AML-193 (cell line): Measurements from ENCODE around the gene NHLRC4.

Experiments
- DNase-seq, 2 experiments: peaks; one replicate each; lab custom pipeline; 2025; lab: John Stamatoyannopoulos, UW

NHLRC4 gene

DNA sequence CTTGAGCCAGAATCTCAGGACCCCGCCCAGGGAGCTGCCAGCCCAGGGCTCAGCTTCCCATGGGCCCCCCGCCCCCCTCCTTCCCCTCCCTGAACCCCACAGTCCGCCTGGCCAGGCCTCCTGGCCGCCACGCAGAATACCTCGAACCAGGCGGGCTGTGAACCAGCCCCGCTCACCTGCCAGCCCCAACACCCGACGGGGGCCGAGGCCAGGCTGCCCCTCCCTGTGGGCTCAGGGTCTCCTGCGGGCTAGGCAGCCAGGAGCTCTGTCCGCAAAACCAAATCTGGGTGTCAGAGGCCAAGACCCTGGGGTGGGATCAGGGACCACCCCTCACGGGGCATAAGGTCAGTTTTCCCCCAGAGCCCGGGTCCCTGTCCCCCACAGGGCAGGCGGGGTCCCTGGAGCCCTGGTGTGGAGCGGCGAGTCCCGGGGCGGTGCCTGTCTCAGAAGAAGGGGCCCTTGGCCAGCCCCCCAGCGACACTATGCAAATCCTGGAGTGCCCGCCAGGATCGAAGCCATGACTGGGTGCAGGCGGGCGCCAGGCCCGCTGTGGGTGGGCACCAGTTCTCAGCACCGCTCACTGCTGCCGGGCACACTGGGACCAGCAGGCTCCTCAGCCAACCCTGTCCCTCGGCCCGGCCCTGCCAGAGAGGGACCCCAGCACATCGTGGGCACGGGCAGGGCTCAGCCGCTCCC is 13.1 kb upstream of the NHLRC4 start:
- no peak for DNase-seq

DNA sequence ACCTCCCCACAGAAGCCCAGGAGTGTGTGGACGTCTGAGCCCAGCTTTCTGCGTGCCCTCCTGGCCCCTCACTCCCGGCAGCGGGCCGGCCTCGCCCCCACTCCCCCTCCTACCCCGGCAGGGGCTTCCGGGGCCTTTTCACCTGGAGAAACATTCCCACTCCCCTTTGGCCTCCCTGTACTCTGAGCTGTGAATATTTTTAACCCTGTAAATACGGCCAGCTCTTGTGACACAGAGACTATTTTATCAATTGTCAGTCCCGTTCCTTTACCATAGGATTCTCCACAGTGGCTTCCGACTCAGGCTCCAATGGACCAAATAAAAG is 12.5 kb upstream of the NHLRC4 start:
- no peak for DNase-seq

DNA sequence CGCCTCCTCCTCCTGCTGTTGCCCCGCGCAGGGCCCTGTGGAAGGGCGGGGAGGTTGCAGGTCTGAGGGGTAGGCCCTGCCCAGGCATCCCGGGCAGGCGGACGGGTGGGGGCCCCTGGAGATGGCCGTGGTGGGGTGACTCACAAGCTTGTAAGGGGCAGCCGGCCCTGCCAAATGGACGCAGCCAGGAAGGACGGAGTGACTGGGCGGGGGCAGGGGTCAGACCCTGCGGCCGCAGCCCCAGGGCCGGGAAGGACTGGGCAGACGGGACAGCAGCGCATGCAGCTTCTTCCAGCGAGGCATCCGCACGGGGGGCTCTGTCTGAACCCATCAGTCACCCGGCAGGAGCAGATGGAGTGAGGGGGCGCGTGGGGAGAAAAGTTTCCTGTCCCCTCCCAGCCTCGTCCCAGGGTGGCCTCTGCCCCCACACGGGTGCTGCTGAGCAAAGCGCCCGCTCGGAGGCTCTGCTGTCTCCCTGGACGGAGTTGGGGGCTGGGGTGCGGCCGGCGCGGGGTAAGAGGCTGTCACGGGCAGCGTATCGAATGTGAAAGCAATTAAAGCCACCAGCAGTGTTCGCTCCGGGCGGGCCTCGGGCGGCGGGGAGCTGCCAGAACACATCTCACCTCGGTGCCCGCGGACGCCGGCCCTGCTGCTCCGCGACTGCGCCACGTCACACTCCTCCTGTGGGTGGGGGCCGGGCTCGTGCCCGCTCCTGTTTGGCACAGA is 12.0 kb upstream of the NHLRC4 start:
- no peak for DNase-seq

DNA sequence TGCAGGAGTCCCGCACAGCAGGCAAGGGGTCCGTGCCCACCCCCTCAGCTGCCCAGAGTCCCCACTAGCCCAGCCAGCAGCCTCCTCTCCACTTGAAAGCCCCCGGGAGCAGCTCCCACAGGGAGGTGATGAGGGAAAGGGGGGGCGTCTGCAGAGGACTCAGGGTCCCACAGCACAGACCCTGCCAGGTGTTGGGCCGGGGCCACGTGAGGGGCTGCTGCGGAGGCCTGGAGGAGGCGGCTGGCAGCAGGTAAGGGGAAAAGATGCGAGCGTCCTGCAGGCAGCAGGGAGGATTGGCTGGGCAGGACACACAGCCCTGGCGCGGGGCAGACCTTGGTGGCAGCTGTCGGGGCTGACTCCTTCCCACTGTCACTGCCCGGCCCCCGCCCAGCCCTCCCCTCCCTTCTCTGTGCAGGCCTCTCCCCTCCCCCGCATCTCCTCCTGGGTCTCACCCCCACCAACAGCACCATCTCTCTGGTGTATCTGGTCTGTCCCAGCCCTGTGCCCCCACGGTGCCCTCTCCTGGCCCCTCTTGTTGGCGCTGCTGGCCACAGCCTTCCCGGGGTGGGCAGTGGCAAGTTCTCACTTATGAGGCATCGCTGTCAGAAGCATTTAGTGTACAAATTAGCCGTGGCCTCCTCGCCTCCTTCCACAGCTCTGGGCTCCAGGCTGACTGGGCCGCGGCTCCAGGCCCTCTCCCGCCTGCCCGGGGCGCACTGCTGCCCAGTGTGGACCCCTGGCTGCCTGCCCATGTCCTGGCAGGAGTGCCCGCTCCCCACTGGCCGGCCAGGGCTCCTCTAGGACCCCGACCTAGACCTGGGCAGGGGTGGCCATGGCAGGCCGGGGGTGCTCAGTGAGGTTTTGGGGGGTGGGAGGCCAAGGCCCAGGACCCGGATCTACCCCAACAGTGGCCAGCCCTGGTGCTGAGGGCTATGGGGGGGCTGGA is 11.0 kb upstream of the NHLRC4 start:
- no peak for DNase-seq

DNA sequence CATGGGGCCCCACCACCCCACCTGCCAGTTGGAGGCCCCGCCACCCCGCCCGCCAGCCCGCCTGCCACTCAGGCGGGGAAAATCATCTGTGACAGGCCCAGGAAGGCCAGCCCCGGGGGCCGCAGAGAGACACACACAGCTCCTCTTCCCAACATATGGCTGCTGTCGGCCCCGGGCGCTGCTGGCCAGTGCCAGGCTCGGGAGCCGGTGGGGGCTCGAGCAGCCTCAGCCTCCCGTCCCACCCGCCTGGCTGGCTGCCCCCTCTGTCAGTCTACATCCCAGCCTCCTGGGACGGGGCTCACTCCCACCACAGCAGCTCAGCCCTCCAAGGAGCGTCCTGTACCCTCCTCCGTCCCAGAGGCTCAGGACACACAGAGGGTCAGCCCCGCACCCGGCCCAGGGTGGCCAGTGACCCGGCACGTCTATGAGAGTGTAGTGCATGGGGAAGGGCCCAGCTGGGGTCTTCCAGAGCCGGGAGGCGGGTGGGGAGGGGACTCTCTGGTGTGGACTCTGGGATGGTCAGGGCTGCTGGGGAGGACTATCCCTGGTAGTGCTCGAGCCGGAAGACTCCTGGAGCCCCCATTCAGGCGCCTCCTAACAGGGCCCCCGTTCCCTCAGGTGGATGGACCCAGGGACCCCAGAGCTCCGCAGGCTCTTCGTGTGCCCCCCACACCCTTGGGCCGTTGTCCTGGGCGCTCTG is 10.2 kb upstream of the NHLRC4 start:
- DNase-seq, result no peak

DNA sequence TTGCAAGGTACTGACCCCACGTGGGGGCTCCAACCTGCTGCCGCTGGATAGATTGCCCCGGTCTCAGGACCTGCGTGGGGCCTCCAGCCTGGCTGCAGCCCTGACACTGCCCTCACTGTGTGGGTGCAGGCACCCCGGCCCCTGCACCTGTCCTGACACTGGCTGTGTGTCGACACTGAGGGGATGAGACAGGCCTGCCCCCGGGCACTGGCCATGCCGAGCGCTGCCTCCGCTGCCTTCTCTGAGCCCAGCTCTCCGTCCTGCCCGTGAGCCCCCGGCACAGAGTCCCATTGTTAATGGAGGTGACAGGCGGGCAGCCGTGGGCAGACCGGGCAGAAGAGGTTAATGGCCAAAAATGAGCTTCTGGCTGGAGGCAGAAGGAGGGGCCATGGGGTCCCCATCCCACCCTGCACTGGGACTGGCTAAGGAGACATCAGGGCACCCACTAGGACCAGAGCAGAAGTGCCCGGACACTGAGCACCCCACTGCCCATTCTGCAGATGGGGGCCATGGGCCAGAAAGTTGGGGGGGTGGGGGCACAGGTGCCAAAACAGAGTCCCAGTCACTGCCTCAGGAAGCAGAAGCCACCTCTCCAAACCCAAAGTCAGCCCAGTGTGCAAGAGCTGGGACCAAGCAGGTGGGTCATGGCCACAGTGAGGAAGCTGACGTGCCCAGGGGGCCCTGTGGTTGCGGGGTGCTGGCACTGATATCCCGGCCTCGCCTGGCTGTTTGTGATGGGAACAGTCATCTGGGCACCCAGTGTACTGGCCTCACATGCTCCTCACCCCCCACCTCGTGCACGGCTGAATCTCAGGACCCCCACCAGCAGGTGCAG is 9.1 kb upstream of the NHLRC4 start:
- DNase-seq, result no peak

DNA sequence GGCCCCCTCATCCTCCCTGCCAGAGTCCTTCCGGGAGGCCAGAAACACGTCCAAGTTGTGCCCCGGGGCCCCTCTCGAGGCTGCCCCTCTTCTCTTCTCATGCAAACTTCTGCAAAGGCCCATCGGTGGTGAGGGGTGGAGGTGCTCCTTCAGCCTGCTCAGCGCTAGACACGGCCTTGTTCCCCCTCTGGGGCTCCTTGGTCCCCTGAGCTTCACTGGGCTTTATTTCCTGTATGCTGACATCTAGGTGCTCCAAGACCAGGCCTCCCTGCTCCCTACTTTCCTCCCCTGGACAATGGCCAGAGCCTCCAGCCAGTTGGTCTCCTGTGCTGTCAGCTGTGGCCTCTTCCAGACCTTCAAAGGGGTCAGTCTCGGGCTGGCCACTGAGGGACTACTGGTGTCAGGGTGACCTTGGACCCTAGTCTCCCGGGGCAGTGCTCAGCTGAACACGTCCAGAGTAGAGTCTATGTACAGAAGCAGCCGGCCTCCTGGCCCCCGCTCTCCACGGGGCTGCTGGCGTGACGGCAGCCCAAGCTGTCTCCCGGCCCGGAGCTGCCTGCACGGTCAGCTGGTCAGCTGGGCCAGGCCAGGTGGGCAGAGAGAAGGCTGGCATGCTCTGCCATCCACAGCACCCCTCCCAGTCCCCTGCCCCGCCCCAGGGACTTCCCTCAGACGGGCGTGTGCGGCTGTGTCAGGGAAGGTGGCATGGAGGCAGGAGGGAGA is 8.3 kb upstream of the NHLRC4 start:
- no peak for DNase-seq

DNA sequence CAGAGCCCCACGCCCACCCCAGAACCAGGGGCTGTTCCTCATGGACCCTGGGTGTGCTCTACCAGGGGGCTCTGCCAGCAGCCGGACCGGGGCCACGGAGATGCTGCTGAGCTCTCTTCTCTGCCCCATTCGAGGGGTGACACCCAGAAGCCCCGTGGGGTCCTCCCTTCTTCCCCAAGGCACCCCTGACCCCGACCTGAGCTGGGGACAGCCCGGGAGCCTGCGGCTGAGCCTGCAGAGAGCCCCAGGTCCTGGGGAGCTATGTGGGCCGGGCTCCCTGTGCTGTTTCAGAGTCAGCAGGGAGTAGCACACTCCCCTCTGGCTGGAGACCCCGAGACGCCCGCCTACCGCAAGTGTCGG is 7.8 kb upstream of the NHLRC4 start:
- DNase-seq, result no peak

DNA sequence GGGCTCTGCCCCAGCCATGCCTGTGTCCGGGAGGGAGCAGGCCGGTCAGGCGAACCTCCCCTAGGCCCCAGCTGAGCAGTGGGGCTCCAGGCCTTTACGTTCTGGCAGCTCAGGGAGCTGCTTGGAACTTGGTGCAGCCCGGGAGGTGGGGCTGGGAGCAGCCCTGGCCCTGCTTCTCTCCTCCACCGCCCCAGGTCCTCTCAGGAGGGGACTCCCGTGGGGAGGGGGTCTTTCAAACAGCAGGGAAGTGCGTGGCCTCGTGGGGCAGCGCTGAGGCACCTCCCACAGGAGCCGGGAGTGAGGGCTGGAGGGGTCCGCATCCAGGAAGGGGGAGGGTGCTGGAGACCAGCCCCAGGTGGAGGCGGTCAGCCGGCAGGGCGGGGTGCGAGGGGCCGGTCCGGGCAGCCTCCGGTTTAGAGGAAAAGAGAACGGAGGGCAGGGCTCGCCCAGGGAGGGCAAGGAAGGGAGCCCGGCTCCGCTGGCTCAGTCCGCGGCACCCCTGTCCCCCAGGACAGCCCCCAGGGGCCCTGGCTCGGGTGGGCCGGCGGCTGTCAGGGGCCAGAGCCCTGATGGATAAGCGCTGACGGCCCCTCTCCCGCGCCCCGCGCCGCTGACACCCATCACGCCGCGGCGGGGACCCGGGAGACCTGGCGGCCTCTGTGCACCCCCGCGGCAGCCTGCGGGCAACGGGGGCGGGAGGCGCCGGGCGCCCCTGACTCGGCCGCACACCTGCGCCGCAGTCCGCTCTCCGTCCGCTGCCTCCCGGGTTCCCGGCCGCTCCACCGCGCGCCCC is 7.2 kb upstream of the NHLRC4 start:
- DNase-seq, result no peak

DNA sequence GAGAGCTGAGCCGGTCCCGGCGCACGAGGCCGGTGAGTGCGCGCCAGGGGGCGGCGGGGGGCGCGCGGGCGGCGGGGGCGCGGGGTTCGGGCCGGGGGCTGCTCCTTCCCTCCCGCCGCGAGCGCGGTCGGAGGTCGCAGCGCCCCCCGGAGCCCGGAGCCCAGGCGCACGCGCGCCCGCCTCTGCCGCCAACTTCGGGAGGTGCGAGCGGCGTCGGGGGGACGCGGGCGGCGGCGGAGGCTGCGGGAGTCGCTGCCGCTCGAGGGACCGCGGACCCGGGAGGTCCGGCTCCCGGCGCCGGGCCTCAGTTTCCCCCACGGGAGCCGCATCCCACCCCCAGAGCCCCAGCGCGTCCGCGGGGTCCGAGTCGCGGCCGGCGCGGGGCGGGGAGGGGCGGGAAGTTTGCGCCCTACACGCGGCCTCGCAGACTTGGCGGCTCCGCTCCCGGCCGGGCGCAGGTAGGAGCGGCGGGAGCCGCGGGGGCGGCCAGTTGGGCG is 6.6 kb upstream of the NHLRC4 start, which contains the start of gene PRR35:
Gene PRR35, plus strand, starts transcription at position 191 of the 497 bp plus-strand sequence. CDS start 2,901 bp downstream, outside the sequence.
- DNase-seq, result no peak

DNA sequence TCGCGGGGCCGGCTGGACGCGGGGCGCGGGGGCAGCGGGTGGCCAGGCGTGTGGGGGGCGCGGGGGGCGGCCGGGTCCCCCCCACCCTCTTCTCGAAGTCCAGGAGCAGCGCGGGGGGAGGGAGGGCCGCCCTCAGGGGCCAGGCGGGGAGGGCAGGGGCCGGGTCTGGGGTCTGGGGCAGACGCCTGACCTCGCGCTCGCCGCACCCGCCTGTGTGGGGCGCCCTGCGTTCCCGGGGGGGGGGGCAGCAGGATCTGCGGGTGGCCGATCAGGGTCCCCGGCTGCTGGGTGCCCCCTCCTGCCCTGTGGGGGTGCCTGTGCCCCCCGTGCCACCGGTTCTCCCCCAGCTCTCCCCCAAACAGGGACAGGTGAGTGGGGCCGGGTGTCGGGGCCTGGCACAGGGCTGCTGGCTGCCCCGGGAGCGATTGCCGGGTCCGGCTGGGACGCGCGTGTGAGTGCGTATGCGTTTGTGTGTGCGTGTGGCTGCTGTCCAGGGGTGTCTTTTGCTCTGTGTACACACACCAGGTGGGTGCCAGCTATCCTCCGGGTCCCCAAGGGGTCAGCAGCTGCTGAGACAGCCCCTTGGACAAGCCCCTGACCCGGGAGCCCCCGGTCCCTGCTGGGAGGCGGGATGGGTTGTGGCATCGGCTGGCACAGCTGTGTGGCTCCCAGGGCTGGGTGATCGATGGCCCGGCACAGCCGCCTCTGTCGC is 5.9 kb upstream of the NHLRC4 start:
- no peak for DNase-seq

DNA sequence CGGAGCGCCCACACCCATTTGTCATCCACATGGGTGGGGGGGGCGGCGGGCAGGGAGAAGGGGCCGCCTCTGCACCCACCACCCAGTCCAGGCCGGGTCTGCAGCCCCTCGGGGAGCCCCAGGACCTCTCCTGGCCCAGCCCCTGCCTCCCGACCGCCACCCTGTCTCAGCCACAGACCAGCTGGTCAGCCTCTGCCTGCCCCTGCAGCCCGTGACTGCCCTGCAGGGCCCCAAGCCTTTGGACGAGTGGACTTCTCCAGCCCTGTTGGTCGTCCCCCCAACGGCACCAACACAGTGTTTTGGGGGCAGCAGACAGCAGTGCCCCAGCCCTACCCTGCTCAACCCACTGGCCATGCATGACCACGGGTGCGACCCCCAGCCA is 5.4 kb upstream of the NHLRC4 start:
- DNase-seq, result no peak

DNA sequence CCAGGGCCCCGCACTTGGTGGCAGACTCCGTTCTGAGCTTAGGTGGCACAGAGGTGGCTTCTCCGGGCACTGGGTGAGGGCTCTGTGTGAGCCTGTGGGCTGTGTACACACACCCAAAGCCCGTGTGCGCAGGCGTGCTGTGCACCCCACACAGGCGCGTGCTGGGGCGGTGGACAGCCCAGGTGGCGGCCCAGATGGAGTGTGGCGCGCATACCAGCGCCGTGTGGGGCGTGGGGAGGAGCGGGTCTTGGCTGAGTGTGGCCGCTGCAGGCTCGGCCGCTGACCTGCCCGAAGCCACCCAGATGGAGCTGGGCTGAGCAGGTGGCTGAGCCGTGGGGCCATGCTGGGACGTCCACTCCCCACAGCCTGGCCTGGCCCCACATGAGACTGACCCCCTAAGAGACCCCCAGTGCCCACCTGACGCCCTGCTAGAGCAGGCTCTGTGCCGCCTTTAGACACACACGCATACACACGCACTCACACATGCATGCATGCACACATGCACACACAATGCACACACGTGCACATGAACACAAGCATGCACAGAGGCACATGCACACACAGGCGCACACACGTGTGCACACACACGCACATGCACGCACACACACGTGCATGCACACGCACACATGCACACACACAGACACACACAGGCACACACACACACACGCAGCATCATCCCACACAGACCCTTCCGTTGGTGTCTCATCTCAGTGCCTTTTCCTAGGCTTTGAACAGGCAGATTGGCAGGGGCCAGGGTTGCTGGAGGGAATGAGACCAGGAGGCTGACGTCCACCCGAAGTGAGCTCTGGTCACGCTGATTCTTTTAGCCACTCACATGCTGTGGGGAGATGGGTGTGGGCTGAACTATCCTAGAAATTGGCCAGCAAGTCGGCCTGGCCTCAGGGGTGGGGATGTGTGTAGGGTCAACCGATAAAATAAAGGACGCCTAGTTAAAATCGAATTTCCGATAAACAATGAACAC is 4.6 kb upstream of the NHLRC4 start:
- DNase-seq, result no peak

DNA sequence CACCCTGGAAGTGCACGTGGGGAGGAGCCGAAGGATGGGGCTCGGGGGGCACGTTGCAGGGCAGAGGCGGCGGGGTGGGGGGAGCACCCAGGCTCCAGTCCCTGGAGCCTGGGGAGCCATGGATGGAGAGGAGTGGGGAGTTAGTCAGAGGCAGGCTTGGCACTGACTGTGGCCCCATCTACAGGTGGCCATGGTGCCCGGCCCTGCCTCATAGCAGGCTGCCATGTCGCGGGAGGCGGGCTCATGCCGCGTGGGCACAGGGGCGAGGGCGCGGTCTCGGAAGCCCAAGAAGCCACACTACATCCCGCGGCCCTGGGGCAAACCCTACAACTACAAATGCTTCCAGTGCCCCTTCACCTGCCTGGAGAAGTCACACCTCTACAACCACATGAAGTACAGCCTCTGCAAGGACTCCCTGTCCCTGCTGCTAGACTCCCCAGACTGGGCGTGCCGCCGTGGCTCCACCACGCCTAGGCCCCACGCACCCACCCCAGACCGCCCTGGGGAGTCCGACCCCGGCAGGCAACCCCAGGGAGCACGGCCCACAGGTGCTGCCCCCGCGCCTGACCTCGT is 3.6 kb upstream of the NHLRC4 start:
- DNase-seq, result no peak

DNA sequence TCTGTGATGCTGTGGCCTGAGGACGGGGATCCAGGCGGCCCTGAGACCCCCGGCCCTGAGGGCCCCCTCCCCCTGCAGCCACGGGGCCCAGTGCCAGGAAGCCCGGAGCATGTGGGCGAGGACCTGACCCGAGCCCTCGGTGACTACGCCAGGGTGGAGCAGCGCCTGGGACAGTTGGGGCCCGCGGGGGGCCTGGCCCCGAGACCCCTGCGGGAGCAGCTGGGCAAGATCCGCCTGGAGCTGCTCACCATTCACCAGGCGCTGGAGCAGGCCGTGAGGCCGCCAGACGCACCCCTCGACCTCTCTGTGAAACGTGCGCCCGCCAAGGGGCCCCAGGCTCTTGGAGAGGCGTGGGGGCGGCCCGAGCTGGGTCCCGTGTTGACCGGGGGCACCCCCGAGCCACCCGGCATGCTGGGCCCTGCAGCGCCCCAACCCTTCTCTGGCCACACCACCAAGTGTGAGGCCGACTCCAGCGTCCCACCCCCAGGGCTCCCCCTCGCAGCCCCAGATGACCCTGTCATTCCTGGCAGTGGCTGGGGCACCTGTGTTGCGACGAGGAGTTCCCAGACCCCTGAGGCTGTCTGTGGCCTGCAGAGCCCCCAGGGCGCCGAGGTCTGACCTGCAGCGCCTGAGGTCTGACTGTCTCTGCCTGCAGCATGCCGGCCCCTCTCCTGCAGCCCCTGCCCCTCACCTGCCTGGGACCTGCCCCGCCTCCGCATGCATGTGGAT is 2.0 kb upstream of the NHLRC4 start:
- no peak for DNase-seq
